IPS-NIHi7 (cell line): Measurements from ENCODE around the gene HOXB5.

ENCODE experiments used
- DNase-seq: peaks from one replicate; pipeline ENCODE4 v3.0.0; 2012; ENCODE audit warnings: mixed read lengths; ENCODE audit errors: extremely low spot score

Gene HOXB5

GRCh38 chr17:48548523-48549280, 44.9 kb downstream of the HOXB5 start:
- DNase-seq: no peak

- DNase-seq: no peak
Measured at GRCh38 chr17:48547808-48548522, 45.6 kb downstream of the HOXB5 start.

- DNase-seq: no peak
Measured at GRCh38 chr17:48546924-48547807, 46.4 kb downstream of the HOXB5 start.

GRCh38 chr17:48546137-48546923, 47.2 kb downstream of the HOXB5 start:
- DNase-seq: no peak

- DNase-seq: no peak
Measured at GRCh38 chr17:48545539-48545938, 48.0 kb downstream of the HOXB5 start.

- DNase-seq: no peak
Measured at GRCh38 chr17:48545022-48545375, 48.6 kb downstream of the HOXB5 start, which contains the start of gene HOXB2. TSS of gene HOXB2 (minus strand) at chr17:48545109. CDS start at chr17:48544911, 198 bp downstream.

- DNase-seq: no peak
Measured at GRCh38 chr17:48544349-48545021, 49.1 kb downstream of the HOXB5 start.

- no peak for DNase-seq
Measured at GRCh38 chr17:48543854-48544348, 49.7 kb downstream of the HOXB5 start.

- DNase-seq: no peak
Measured at GRCh38 chr17:48543107-48543853, 50.3 kb downstream of the HOXB5 start.

- no peak for DNase-seq
Measured at GRCh38 chr17:48542698-48543106, 50.9 kb downstream of the HOXB5 start.

- no peak for DNase-seq
Measured at GRCh38 chr17:48542114-48542656, 51.4 kb downstream of the HOXB5 start.

- DNase-seq: no peak
Measured at GRCh38 chr17:48541577-48542113, 51.9 kb downstream of the HOXB5 start.
